H9 (cell line): Measurements from ENCODE around the gene HDAC7. TPM values are rescaled to one million over a fixed set of nuclear protein-coding genes. Genes with fewer than 3 reads are reported as not detected.

Experiments
- DNase-seq: peaks from one replicate; pipeline ENCODE4 v3.0.0-alpha.2; 2017
- H2AFZ ChIP-seq: one replicate; pipeline ENCODE4 v1.6.1; 2013; ENCODE audit warnings: mild to moderate bottlenecking, low read length, control low read depth, moderate library complexity
- H2AK5ac ChIP-seq: 2 replicates; pipeline ENCODE4 v1.6.1; 2013; ENCODE audit warnings: low read length, control low read depth, mixed read lengths; ENCODE audit not compliant: insufficient read length
- H2BK120ac ChIP-seq: one replicate; pipeline ENCODE4 v1.6.1; 2013; ENCODE audit warnings: low read depth, mild to moderate bottlenecking, low read length, control low read depth, inconsistent platforms; ENCODE audit not compliant: poor library complexity, severe bottlenecking
- H2BK12ac ChIP-seq: 2 replicates; pipeline ENCODE4 v1.6.1; 2013; ENCODE audit warnings: low read length, control low read depth, mixed read lengths, low read depth; ENCODE audit not compliant: insufficient read length
- H2BK15ac ChIP-seq: 2 replicates; pipeline ENCODE4 v1.6.1; 2013; ENCODE audit warnings: low read depth, low read length, control low read depth
- H2BK20ac ChIP-seq: one replicate; pipeline ENCODE4 v1.6.1; 2013; ENCODE audit warnings: low read depth, mild to moderate bottlenecking, low read length, control low read depth, inconsistent platforms; ENCODE audit not compliant: poor library complexity, severe bottlenecking
- H2BK5ac ChIP-seq: 2 replicates; pipeline ENCODE4 v1.6.1; 2013; ENCODE audit warnings: low read length, control low read depth, mixed read lengths; ENCODE audit not compliant: insufficient read length
- H3K14ac ChIP-seq: 2 replicates; pipeline ENCODE4 v1.6.1; 2013; ENCODE audit warnings: low read length, control low read depth; ENCODE audit not compliant: insufficient read depth
- H3K18ac ChIP-seq: 2 replicates; pipeline ENCODE4 v1.6.1; 2013; ENCODE audit warnings: low read depth, mild to moderate bottlenecking, mixed read lengths, low read length, control low read depth; ENCODE audit not compliant: insufficient read length
- H3K23ac ChIP-seq: 2 replicates; pipeline ENCODE4 v1.6.1; 2013; ENCODE audit warnings: low read length, control low read depth, mixed read lengths, low read depth; ENCODE audit not compliant: insufficient read length
- H3K23me2 ChIP-seq: 2 replicates; pipeline ENCODE4 v1.6.1; 2013; ENCODE audit warnings: low read depth, mild to moderate bottlenecking, mixed read lengths, low read length, control low read depth; ENCODE audit not compliant: insufficient read length, poor library complexity, severe bottlenecking
- H3K27ac ChIP-seq: 2 replicates; pipeline ENCODE4 v1.5.1; 2013; ENCODE audit warnings: low read length, control low read depth, mixed read lengths, low read depth; ENCODE audit not compliant: insufficient read length
- H3K27me3 ChIP-seq: 2 replicates; pipeline ENCODE4 v1.6.1; 2013; ENCODE audit warnings: low read length, control low read depth, inconsistent platforms; ENCODE audit not compliant: insufficient read depth
- H3K4ac ChIP-seq: 2 replicates; pipeline ENCODE4 v1.6.1; 2013; ENCODE audit warnings: low read depth, mild to moderate bottlenecking, control low read depth, inconsistent platforms, low read length, moderate library complexity
- H3K4me1 ChIP-seq: 2 replicates; pipeline ENCODE4 v1.6.1; 2013; ENCODE audit warnings: low read length, control low read depth, inconsistent platforms; ENCODE audit not compliant: insufficient read depth
- H3K4me2 ChIP-seq: 2 replicates; pipeline ENCODE4 v1.6.1; 2013; ENCODE audit warnings: low read length, control low read depth, mixed read lengths; ENCODE audit not compliant: insufficient read length, insufficient read depth
- H3K56ac ChIP-seq: 2 replicates; pipeline ENCODE4 v1.6.1; 2013; ENCODE audit warnings: low read depth, mild to moderate bottlenecking, mixed read lengths, low read length, control low read depth; ENCODE audit not compliant: insufficient read length
- H3K79me1 ChIP-seq: 2 replicates; pipeline ENCODE4 v1.6.1; 2013; ENCODE audit warnings: low read depth, mild to moderate bottlenecking, moderate library complexity, low read length, control low read depth, inconsistent platforms; ENCODE audit not compliant: insufficient read depth, poor library complexity, severe bottlenecking
- H3K79me2 ChIP-seq: 2 replicates; pipeline ENCODE4 v1.6.1; 2013; ENCODE audit warnings: low read length, control low read depth, inconsistent platforms; ENCODE audit not compliant: insufficient read depth
- H3K9ac ChIP-seq: 2 replicates; pipeline ENCODE4 v1.6.1; 2013; ENCODE audit warnings: low read length, control low read depth, mixed read lengths; ENCODE audit not compliant: insufficient read length; ENCODE audit errors: extremely low read depth
- H3K9me3 ChIP-seq: one replicate; pipeline ENCODE4 v1.6.1; 2013; ENCODE audit warnings: low read depth, low read length, inconsistent platforms; ENCODE audit not compliant: control insufficient read depth
- H3T11ph ChIP-seq: one replicate; pipeline ENCODE4 v1.6.1; 2013; ENCODE audit warnings: mild to moderate bottlenecking, low read length, control low read depth, inconsistent platforms
- H4K20me1 ChIP-seq: one replicate; pipeline ENCODE4 v1.6.1; 2013; ENCODE audit not compliant: control insufficient read depth, insufficient read length, insufficient read depth
- H4K5ac ChIP-seq: 2 replicates; pipeline ENCODE4 v1.6.1; 2013; ENCODE audit warnings: low read depth, mild to moderate bottlenecking, mixed read lengths, low read length, control low read depth; ENCODE audit not compliant: insufficient read length
- H4K8ac ChIP-seq: replicated peaks from 2 replicates; pipeline ENCODE4 v1.6.1; 2013; ENCODE audit warnings: low read length, control low read depth, mixed read lengths, low read depth; ENCODE audit not compliant: insufficient read length
- H4K91ac ChIP-seq: 2 replicates; pipeline ENCODE4 v1.6.1; 2013; ENCODE audit warnings: low read depth, mild to moderate bottlenecking, moderate library complexity, mixed read lengths, low read length, control low read depth; ENCODE audit not compliant: insufficient read length
- H3K27ac Mint-ChIP-seq, 3 experiments: 2 replicates in 2 of 3; 3 replicates in 1 of 3; pipeline ENCODE4 v1.8.0; 2020 to 2021; ENCODE audit warnings: mixed read lengths in 3 of 3, mild to moderate bottlenecking in 1 of 3, moderate library complexity in 1 of 3
- H3K27me3 Mint-ChIP-seq: 2 replicates; pipeline ENCODE4 v1.8.0; 2021; ENCODE audit warnings: low read depth, mild to moderate bottlenecking, moderate library complexity, mixed read lengths
- H3K36me3 Mint-ChIP-seq, 3 experiments: 2 replicates in 2 of 3; 3 replicates in 1 of 3; pipeline ENCODE4 v1.8.0; 2020 to 2021; ENCODE audit warnings: low read depth in 3 of 3, mixed read lengths in 3 of 3; ENCODE audit not compliant: insufficient read depth in 1 of 3
- H3K4me1 Mint-ChIP-seq, 2 experiments: 2 replicates each; pipeline ENCODE4 v1.8.0; 2020; ENCODE audit warnings: mixed read lengths in 2 of 2
- H3K4me3 Mint-ChIP-seq, 2 experiments: 2 replicates in 1 of 2; 3 replicates in 1 of 2; pipeline ENCODE4 v1.8.0; 2020 to 2021; ENCODE audit warnings: mild to moderate bottlenecking in 2 of 2, mixed read lengths in 2 of 2, moderate library complexity in 1 of 2
- H3K9me3 Mint-ChIP-seq, 2 experiments: 2 replicates in 1 of 2; 3 replicates in 1 of 2; pipeline ENCODE4 v1.8.0; 2020; ENCODE audit warnings: mild to moderate bottlenecking in 2 of 2, mixed read lengths in 2 of 2, moderate library complexity in 1 of 2
- WGBS: extraction: QIAGEN DNeasy Blood & Tissue Kit; methylation state at CpG from one replicate; pipeline ENCODE4 v1.1.7; 2013; ENCODE audit warnings: missing lambda C conversion rate, low lambda C conversion rate, mixed read lengths; ENCODE audit not compliant: insufficient read length; ENCODE audit errors: extremely low coverage; 5-methylcytosine and 5-hydroxymethylcytosine counted together
- total RNA-seq: library from RNA; stranded (reverse); gene quantifications from 2 replicates; pipeline ENCODE4 v1.2.1, GENCODE V29; 2021
- TF ChIP-seq, protein P1 (sequence below): fragments of 200-600 bp; sonication (generic); conservative IDR thresholded peaks from 3 replicates; pipeline ENCODE4 v1.8.0; 2021; ENCODE audit warnings: antibody characterized with exemption, mild to moderate bottlenecking

The HDAC7 gene
- total RNA-seq, 1 experiment from 2014 or later, result 72.1 TPM

DNA sequence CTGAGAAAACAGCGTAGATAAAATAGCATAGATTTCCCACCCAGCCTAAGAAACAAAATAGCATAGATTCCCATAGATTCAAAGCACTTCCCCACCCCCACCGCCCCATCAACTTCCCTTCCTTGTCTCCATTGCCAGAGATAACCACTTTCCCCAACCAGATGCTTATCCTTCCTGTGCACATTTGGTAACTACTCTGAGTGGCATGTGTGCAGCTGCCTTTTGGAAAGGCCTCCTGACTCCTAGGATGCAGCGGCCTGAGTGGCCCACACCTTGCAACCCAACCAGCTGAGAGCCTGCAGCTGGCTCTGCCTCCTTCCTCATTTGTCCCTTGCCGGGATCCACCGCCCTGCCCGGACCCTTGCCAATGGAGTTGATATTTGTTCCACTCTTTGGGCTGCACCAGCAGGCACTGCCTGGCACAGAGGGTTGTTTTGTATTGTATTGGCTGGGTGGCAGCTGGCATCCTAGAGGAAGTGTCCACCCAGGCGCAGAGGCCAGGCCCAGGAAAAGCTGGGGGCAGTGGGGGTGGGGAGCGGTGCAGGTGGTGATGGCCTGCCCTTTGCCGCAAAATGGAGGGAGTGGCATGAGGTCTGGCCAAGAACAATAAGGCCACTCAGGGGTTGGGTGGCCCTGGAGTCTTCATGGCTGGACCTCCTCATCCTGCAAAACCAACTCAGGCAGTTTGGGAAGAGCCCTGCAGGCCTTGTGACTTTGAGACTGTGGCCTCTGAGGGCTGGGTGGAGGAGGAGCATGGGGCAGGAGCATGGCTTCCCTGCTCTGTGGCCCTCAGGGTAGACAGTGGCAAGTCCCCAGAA lies 41.8 kb downstream of the HDAC7 start:
- Histone ChIP-seq H3K18ac (no peak overlapping the region), H3K56ac (no peak overlapping the region), H2AFZ (no peak overlapping the region), H3T11ph (no peak overlapping the region), H3K4me1 (peaks cover 3% of the 10 kb centered on the region; the same call in 1 of the 2 replicates), H4K20me1 (peaks cover 2% of the 10 kb centered on the region), H2BK12ac (no peak overlapping the region), H3K79me2 (no peaks in the 10 kb centered on the region), H4K8ac (no peak overlapping the region), H3K23me2 (peaks cover 6% of the 10 kb centered on the region), H3K79me1 (no peaks in the 10 kb centered on the region), H3K27ac (no peak overlapping the region), H2BK20ac (no peak overlapping the region), H4K91ac (no peak overlapping the region), H3K27me3 (no peaks in the 10 kb centered on the region), H4K5ac (no peak overlapping the region), H2AK5ac (no peak overlapping the region), H2BK5ac (no peak overlapping the region), H3K4me2 (no peak overlapping the region), H3K4ac (no peak overlapping the region), H3K23ac (no peak overlapping the region), H3K14ac (no peak overlapping the region; the same call in 1 of the 2 replicates), H2BK120ac (no peak overlapping the region), H2BK15ac (no peak overlapping the region), H3K9me3 (no peaks in the 10 kb centered on the region), H3K9ac (no peak overlapping the region)
- DNase-seq, result no peak
- peaks cover 22 to 39% of the 10 kb centered on the region in 2 experiments for H3K4me1 Mint-ChIP-seq
- no peaks in the 10 kb centered on the region for H3K9me3 Mint-ChIP-seq
- WGBS, result no CpG with 5 or more reads among the region's 9 CpGs
- TF ChIP-seq, protein P1, sequence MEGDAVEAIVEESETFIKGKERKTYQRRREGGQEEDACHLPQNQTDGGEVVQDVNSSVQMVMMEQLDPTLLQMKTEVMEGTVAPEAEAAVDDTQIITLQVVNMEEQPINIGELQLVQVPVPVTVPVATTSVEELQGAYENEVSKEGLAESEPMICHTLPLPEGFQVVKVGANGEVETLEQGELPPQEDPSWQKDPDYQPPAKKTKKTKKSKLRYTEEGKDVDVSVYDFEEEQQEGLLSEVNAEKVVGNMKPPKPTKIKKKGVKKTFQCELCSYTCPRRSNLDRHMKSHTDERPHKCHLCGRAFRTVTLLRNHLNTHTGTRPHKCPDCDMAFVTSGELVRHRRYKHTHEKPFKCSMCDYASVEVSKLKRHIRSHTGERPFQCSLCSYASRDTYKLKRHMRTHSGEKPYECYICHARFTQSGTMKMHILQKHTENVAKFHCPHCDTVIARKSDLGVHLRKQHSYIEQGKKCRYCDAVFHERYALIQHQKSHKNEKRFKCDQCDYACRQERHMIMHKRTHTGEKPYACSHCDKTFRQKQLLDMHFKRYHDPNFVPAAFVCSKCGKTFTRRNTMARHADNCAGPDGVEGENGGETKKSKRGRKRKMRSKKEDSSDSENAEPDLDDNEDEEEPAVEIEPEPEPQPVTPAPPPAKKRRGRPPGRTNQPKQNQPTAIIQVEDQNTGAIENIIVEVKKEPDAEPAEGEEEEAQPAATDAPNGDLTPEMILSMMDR, result no peak
- H3K36me3 Mint-ChIP-seq, result peaks cover 1 to 5% (median 5%) of the 10 kb centered on the region in 3 experiments; a peak in 6 of 7 replicates
- no peak overlapping the region for H3K27ac Mint-ChIP-seq
- no peak overlapping the region for H3K4me3 Mint-ChIP-seq
- H3K27me3 Mint-ChIP-seq, result peaks cover 26% of the 10 kb centered on the region
